Fibroblast of pulmonary artery (primary cell): Measurements from ENCODE around the gene SCN2B.

Source experiments
- DNase-seq: peaks from one replicate; pipeline ENCODE4 v3.0.0-alpha.2; 2010; ENCODE audit warnings: low read depth
- H3K4me3 ChIP-seq: replicated peaks from 2 replicates; pipeline ENCODE4 v1.5.1; 2011; ENCODE audit warnings: low read depth, mild to moderate bottlenecking, control low read depth, low read length, moderate library complexity
- TF ChIP-seq, protein P1 (sequence below): IDR thresholded peaks from 2 replicates; pipeline ENCODE4 v1.5.1; 2011; ENCODE audit warnings: mild to moderate bottlenecking, control low read depth, low read length, inconsistent platforms; ENCODE audit errors: missing control alignments

SCN2B gene

GRCh38 chr11:118172356-118172755 is 4.1 kb downstream of the SCN2B start:
- no peak overlapping the region for H3K4me3 ChIP-seq
- TF ChIP-seq, protein P1, sequence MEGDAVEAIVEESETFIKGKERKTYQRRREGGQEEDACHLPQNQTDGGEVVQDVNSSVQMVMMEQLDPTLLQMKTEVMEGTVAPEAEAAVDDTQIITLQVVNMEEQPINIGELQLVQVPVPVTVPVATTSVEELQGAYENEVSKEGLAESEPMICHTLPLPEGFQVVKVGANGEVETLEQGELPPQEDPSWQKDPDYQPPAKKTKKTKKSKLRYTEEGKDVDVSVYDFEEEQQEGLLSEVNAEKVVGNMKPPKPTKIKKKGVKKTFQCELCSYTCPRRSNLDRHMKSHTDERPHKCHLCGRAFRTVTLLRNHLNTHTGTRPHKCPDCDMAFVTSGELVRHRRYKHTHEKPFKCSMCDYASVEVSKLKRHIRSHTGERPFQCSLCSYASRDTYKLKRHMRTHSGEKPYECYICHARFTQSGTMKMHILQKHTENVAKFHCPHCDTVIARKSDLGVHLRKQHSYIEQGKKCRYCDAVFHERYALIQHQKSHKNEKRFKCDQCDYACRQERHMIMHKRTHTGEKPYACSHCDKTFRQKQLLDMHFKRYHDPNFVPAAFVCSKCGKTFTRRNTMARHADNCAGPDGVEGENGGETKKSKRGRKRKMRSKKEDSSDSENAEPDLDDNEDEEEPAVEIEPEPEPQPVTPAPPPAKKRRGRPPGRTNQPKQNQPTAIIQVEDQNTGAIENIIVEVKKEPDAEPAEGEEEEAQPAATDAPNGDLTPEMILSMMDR: no peak
- no peak for DNase-seq

DNA sequence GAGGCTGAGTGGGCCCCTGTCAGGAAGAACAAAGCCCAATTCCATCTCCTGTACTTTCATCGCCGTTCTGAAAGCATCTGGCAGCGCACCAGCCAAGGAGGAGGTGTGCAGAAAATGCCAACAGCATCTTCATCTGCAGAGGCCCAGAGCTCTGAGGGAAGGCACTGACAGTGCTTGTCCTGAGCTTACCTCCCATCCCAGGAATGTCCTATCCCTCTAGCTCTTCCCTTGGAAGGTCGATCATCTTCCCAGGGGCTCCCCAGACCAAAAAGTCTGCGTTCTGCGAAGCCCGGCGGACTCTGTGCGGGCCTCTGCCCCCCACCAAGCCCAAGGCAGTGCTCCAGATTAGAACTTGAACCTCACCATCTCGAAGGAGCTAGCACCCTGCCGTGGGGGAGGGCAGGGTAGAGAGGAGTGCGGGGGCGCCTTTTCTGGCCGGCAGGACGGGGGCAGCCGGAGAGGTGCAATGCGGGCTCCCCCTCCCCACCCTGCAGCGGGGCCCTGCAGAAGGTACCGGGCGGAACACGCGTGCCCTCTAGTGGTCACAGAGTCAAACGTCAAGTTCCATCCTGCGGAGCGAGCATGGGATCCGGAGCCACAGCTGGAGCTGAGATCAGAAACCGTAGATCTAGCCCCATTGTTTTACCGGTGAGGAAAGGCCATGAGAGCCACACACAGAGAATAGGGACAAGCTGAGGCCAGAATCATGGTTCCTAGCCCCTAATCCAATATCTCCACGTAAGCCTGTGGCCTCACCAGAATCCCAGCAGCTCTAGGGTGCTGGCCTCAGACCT is 5.0 kb downstream of the SCN2B start:
- peak; percentile 61 for DNase-seq
- H3K4me3 ChIP-seq: no peak overlapping the region
- TF ChIP-seq, protein P1: peak; percentile 85

- H3K4me3 ChIP-seq: no peak overlapping the region
- no peak for DNase-seq
- TF ChIP-seq, protein P1: no peak
Observed at GRCh38 chr11:118170882-118171268, 5.6 kb downstream of the SCN2B start.

DNA sequence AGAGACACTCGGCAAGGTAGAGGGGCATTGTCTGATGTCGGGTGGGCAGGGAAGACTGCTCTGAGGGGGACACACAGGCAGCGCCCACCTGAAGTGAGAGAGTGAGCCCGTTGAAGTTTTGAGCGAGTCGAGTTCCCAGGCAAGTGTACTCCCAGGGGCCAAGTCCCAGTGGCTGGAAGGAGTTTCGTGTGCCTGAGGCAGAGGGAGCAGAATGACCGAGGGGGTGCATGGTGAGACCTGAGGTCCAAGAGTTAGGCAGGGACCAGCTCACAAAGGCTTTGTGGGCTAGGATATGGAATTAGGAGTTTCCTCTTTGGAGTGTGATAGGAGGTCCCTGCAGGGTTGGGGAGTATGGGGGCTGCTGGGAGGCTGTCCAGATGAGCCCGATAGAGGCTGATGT is 6.2 kb downstream of the SCN2B start:
- TF ChIP-seq, protein P1: no peak
- DNase-seq: no peak
- no peak overlapping the region for H3K4me3 ChIP-seq

DNA sequence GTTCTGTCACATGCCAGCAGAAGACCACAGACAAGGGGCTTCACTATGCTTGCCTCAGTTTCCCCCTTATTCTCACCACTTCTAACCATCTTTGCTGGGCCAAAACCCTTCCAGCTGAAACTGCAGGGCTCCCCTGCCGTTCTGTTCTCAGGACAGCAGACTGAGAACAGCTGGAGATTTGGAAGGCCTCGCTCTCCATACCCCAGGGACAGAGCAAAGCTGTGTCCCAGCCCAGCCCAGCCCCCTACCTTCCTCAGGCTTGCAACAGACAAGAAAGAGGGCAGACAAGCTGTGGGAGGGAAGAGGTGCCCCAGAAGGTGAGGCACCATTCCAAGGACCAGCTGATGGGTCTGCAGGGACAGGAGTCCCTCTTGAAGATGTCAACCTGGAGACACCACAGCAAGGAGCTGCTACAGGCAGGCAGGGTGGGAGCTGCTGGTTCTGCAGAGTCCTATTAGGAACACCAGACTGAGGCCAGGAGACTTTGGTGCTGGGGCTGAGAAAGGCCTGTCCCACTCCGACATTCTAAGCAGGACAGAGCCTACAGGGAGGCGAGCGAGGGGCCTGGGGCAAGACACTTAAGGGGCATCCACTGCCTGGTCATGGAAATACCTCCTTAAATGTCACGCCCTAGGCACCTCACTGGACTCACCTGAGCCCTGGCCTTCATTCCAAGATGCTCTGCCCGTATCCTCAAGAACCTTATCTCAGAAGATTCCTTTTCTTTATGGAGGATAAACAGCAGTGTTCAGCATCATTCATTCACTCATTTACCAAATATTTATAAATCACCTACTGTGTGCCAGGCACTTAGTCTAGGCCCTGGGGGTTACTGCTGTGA is 6.9 kb downstream of the SCN2B start:
- no peak for DNase-seq
- TF ChIP-seq, protein P1: no peak
- H3K4me3 ChIP-seq: no peak overlapping the region

DNA sequence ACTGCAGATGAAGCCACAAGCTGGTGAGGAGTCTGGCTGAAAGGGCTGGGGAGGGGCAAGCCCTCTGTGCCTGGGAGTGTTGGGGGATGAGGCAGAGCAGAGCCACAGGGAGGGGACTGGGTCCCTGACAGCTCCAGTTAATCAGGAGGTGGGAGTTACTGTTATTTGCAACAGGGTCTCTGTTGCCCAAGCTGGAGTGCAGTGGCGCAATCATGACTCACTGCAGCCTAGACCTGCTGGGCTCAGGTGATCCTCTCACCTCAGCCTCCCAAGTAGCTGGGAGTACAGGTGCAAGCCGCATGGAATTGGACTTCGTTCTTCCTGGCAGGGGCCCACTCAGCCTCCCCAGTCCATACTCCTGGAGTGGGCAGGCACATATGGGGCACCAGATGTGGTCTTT is 7.7 kb downstream of the SCN2B start:
- no peak overlapping the region for H3K4me3 ChIP-seq
- no peak for DNase-seq
- TF ChIP-seq, protein P1: no peak

GRCh38 chr11:118168316-118168715 is 8.1 kb downstream of the SCN2B start:
- no peak for DNase-seq
- TF ChIP-seq, protein P1: no peak
- H3K4me3 ChIP-seq: no peak overlapping the region
